HepG2 (cell line): ENCODE results near the gene SAMD4A. TPM values are rescaled to one million over a fixed set of nuclear protein-coding genes. Genes with fewer than 3 reads are reported as not detected.

Experiments
- ATAC-seq: fragments of 200-7000 bp; cut with Tn5 transposase; 3 replicates; pipeline ENCODE4 v1.9.1; 2020; ENCODE audit warnings: mild to moderate bottlenecking, moderate library complexity
- BruUV-seq: library from RNA; stranded (reverse); fragments of 400-500 nt; replicated peaks from 2 replicates; lab custom pipeline; 2021; lab: Mats Ljungman, UMichigan
- CTCF ChIA-PET: fragments of 300-600 bp; formaldehyde crosslinking; extraction: SDS; loops from one replicate; lab custom pipeline; 2021; ENCODE audit warnings: low total read pairs, inconsistent platforms, low intra/inter-chr PET ratio; lab: Yijun Ruan, JAX
- POLR2A ChIA-PET: fragments of 350-600 bp; sonication (Branson Sonifier 250); formaldehyde crosslinking; loops from one replicate; lab custom pipeline; 2020; ENCODE audit warnings: antibody characterized with exemption, inconsistent platforms; lab: Yijun Ruan, JAX
- DNase-seq: peaks from one replicate; pipeline ENCODE4 v3.0.0-alpha.2; 2015; ENCODE audit warnings: low spot score
- FAIRE-seq: peaks from 3 replicates; lab custom pipeline; 2011; peaks lifted over from hg19 to GRCh38; lab: Jason Lieb, UNC
- H2AFZ ChIP-seq: one replicate; pipeline ENCODE4 v1.6.1; 2011; ENCODE audit warnings: low read length, inconsistent platforms
- H3K27ac ChIP-seq: fragments of 300-600 bp; 3 replicates; pipeline ENCODE4 v1.8.0; 2011; ENCODE audit warnings: mixed run types, mild to moderate bottlenecking, mixed read lengths, low read length, inconsistent platforms; ENCODE audit not compliant: insufficient read depth; ENCODE audit errors: extremely low read length
- H3K27me3 ChIP-seq, 2 experiments: fragments of 200-600 bp in 1 of 2; 2 replicates in 1 of 2; 3 replicates in 1 of 2; pipeline versions ENCODE4 v1.6.0 to v1.8.0; 2011; ENCODE audit warnings: low read length in 2 of 2, mild to moderate bottlenecking in 2 of 2, moderate library complexity in 2 of 2, inconsistent platforms in 1 of 2; ENCODE audit not compliant: insufficient read depth in 2 of 2, control insufficient read depth in 1 of 2
- H3K36me3 ChIP-seq, 2 experiments: fragments of 200-600 bp in 1 of 2; replicated peaks in 1 of 2; 2 replicates in 1 of 2; 3 replicates in 1 of 2; pipeline versions ENCODE4 v1.5.1 to v1.8.0; 2011; ENCODE audit warnings: low read length in 2 of 2, inconsistent platforms in 1 of 2; ENCODE audit not compliant: insufficient read depth in 2 of 2, control insufficient read depth in 1 of 2
- H3K4me1 ChIP-seq: 2 replicates; pipeline ENCODE4 v1.5.1; 2012; ENCODE audit warnings: low read length, inconsistent platforms; ENCODE audit not compliant: insufficient read depth
- H3K4me2 ChIP-seq: 2 replicates; pipeline ENCODE4 v1.6.0; 2011; ENCODE audit warnings: low read depth, low read length, inconsistent platforms
- H3K4me3 ChIP-seq, 3 experiments: fragments of 200-600 bp in 1 of 3; sonication (generic), shearing (Covaris generic) in 1 of 3; replicated peaks in 1 of 3; 2 replicates each; pipeline ENCODE4 v1.5.1; 2011 to 2016; ENCODE audit warnings: low read length in 3 of 3, inconsistent platforms in 2 of 3, low read depth in 2 of 3, mild to moderate bottlenecking in 2 of 3, control low read depth in 1 of 3, mixed read lengths in 1 of 3; ENCODE audit not compliant: insufficient read depth in 1 of 3
- H3K79me2 ChIP-seq: one replicate; pipeline ENCODE4 v1.6.1; 2011; ENCODE audit warnings: low read length, inconsistent platforms; ENCODE audit not compliant: insufficient read depth
- H3K9ac ChIP-seq: 2 replicates; pipeline ENCODE4 v1.6.0; 2011; ENCODE audit warnings: mild to moderate bottlenecking, low read depth, low read length, inconsistent platforms; ENCODE audit not compliant: insufficient read depth
- H3K9me3 ChIP-seq: 2 replicates; pipeline ENCODE4 v1.5.1; 2012; ENCODE audit warnings: mild to moderate bottlenecking, low read length
- H4K20me1 ChIP-seq: 2 replicates; pipeline ENCODE4 v1.6.0; 2011; ENCODE audit warnings: inconsistent platforms, mild to moderate bottlenecking, low read length, moderate library complexity; ENCODE audit not compliant: insufficient read depth
- ARNTL ChIP-seq: sonication (generic); formaldehyde crosslinking; IDR thresholded peaks from 2 replicates; pipeline ENCODE4 v1.4.0; 2020; ENCODE audit warnings: mild to moderate bottlenecking, missing genetic modification reagents
- ATF2 ChIP-seq: sonication (generic); formaldehyde crosslinking; IDR thresholded peaks from 2 replicates; pipeline ENCODE4 v1.4.0; 2020; ENCODE audit warnings: missing genetic modification reagents
- CENPT ChIP-seq: sonication (generic); formaldehyde crosslinking; IDR thresholded peaks from 2 replicates; pipeline ENCODE4 v1.8.0; 2022; ENCODE audit warnings: low read depth, mild to moderate bottlenecking, moderate library complexity, missing genetic modification reagents
- DPF2 ChIP-seq: sonication (generic); formaldehyde crosslinking; IDR thresholded peaks from 2 replicates; pipeline ENCODE4 v1.4.0; 2020; ENCODE audit warnings: mild to moderate bottlenecking, low read depth, missing genetic modification reagents, borderline replicate concordance
- EHMT2 ChIP-seq: fragments of 200-600 bp; sonication (generic); IDR thresholded peaks from 2 replicates; pipeline ENCODE4 v1.7.0; 2017; ENCODE audit warnings: antibody characterized with exemption, low read depth, low read length, borderline replicate concordance
- HDAC6 ChIP-seq: fragments of 200-600 bp; sonication (generic); IDR thresholded peaks from 2 replicates; pipeline ENCODE4 v1.7.0; 2017; ENCODE audit warnings: mild to moderate bottlenecking, antibody characterized with exemption, low read length, low read depth
- MXD4 ChIP-seq: IDR thresholded peaks from 2 replicates; pipeline ENCODE4 v1.6.1; 2016; ENCODE audit warnings: mild to moderate bottlenecking, missing biosample characterization, missing genetic modification reagents
- NONO ChIP-seq, 2 experiments: fragments of 450-650 bp in 1 of 2; sonication (generic) in 1 of 2; formaldehyde crosslinking in 1 of 2; IDR thresholded peaks in 1 of 2; conservative IDR thresholded peaks in 1 of 2; 2 replicates each; pipeline versions ENCODE4 v1.6.1 to v1.8.0; 2017 to 2022; ENCODE audit warnings: mild to moderate bottlenecking in 1 of 2, missing genetic modification reagents in 1 of 2, moderate library complexity in 1 of 2
- ONECUT2 ChIP-seq: sonication (generic); formaldehyde crosslinking; IDR thresholded peaks from 2 replicates; pipeline ENCODE4 v1.4.0; 2020; ENCODE audit warnings: missing genetic modification reagents
- SALL2 ChIP-seq: sonication (generic); formaldehyde crosslinking; IDR thresholded peaks from 2 replicates; pipeline ENCODE4 v1.8.1; 2023; ENCODE audit warnings: mild to moderate bottlenecking, missing genetic modification reagents, inconsistent platforms
- THRA ChIP-seq: sonication (generic); formaldehyde crosslinking; IDR thresholded peaks from 2 replicates; pipeline ENCODE4 v1.4.0; 2020; ENCODE audit warnings: missing genetic modification reagents, borderline replicate concordance
- ZNF205 ChIP-seq: IDR thresholded peaks from 2 replicates; pipeline ENCODE4 v1.6.1; 2018; ENCODE audit warnings: missing biosample characterization, missing genetic modification reagents
- ZNF275 ChIP-seq: sonication (generic); formaldehyde crosslinking; IDR thresholded peaks from 2 replicates; pipeline ENCODE4 v1.8.0; 2022; ENCODE audit warnings: missing genetic modification reagents, mild to moderate bottlenecking, inconsistent platforms, borderline replicate concordance
- ZNF414 ChIP-seq: sonication (generic); formaldehyde crosslinking; IDR thresholded peaks from 2 replicates; pipeline ENCODE4 v1.5.0; 2020; ENCODE audit warnings: missing genetic modification reagents
- ZNF44 ChIP-seq: sonication (generic); formaldehyde crosslinking; IDR thresholded peaks from 2 replicates; pipeline ENCODE4 v1.5.1; 2020; ENCODE audit warnings: mild to moderate bottlenecking, missing genetic modification reagents
- ZNF629 ChIP-seq: sonication (generic); formaldehyde crosslinking; conservative IDR thresholded peaks from 2 replicates; pipeline ENCODE4 v1.5.0; 2020; ENCODE audit warnings: missing genetic modification reagents
- WGBS: methylation state at CpG from one replicate; pipeline ENCODE4 v1.1.6; 2017; ENCODE audit warnings: low lambda C conversion rate; 5-methylcytosine and 5-hydroxymethylcytosine counted together
- in situ Hi-C: cut with HindIII; loops from 2 replicates; pipeline ENCODE4 v1.10.0; 2017; ENCODE audit warnings: low pct_unique_long_range_greater_than_20kb; ENCODE audit not compliant: extremely low pct_ligation_motif_present
- intact Hi-C: fragments of 100-400 bp; cut with micrococcal nuclease; formaldehyde crosslinking; loops from one replicate; pipeline ENCODE4 v1.10.0; 2022; ENCODE audit not compliant: unreplicated experiment
- polyA plus RNA-seq, 8 experiments: library from polyadenylated mRNA; depleted of rRNA in 3 of 8; stranded (reverse) in 7 of 8; unstranded in 1 of 8; fragments of >200 nt; fragmentation: Illumina TruSeq in 4 of 8; extraction: Trizol in 4 of 8; gene quantifications; 2 replicates each; pipeline versions ENCODE4 v1.2.1 to v1.2.3, GENCODE V29; 2011 to 2016; ENCODE audit warnings: low read depth in 4 of 8, missing spikeins in 1 of 8, mixed read lengths in 1 of 8; ENCODE audit not compliant: insufficient read depth in 1 of 8
- total RNA-seq, 5 experiments: library from RNA; depleted of rRNA; stranded (reverse); fragments of >200 nt; fragmentation: Illumina TruSeq; extraction: Trizol; gene quantifications; 2 replicates each; pipeline ENCODE4 v1.2.3, GENCODE V29; 2016; ENCODE audit warnings: low read depth in 1 of 5

Gene SAMD4A
- total and polyA plus RNA-seq, 2 of the 13 experiments (the other 11 are each of a cell fraction or from before 2014, with no cell fraction given): 11.8 to 13.0 TPM

GRCh38 chr14:54674046-54674741 is 107.3 kb downstream of the SAMD4A start (continued):
- TF ChIP-seq HDAC6: no peak
- TF ChIP-seq SALL2: no peak
- no peak for TF ChIP-seq ZNF629 (CRISPR knock-in tag)
- TF ChIP-seq ZNF205 (CRISPR knock-in tag): no peak
- no peak for TF ChIP-seq ZNF275 (CRISPR knock-in tag)

- peaks cover 1 to 9% of the 10 kb centered on the region in 2 experiments; a peak in 1 of 5 replicates for H3K36me3 ChIP-seq
- ChIA-PET CTCF (no interaction called here), POLR2A (interaction anchor here (0.8 kb wide), 1 partner anchor 110 kb away, joined by 3 read pairs; no protein-coding TSS in a partner anchor)
- peaks cover 33% of the 10 kb centered on the region for H3K4me1 ChIP-seq
- peaks cover 14% of the 10 kb centered on the region for H4K20me1 ChIP-seq
- 98% methylated on average over 10 of the region's 11 CpGs for WGBS
- H3K79me2 ChIP-seq: peaks cover 24% of the 10 kb centered on the region
- H3K9ac ChIP-seq: no peak overlapping the region
- no peak for DNase-seq
- no peak overlapping the region for H3K27ac ChIP-seq
- no TSS peak for BruUV-seq
- in situ Hi-C loops: no loop called here
- H3K4me3 ChIP-seq: no peak overlapping the region
- H2AFZ ChIP-seq: no peak overlapping the region
- H3K4me2 ChIP-seq: no peak overlapping the region
- ATAC-seq: no peak
- intact Hi-C loops: no loop called here
- H3K27me3 ChIP-seq: no peaks in the 10 kb centered on the region
- no peak for FAIRE-seq
- H3K9me3 ChIP-seq: no peaks in the 10 kb centered on the region
- TF ChIP-seq ONECUT2 (CRISPR knock-in tag): no peak
- TF ChIP-seq CENPT (CRISPR knock-in tag): no peak
- TF ChIP-seq MXD4: no peak
- no peak for TF ChIP-seq THRA
- TF ChIP-seq ZNF414: no peak
- no peak for TF ChIP-seq ATF2 (CRISPR knock-in tag)
- no peak for TF ChIP-seq NONO (IDR thresholded peaks at IDR 0.05)
- no peak for TF ChIP-seq NONO (CRISPR knock-in tag; conservative IDR thresholded peaks at IDR 0.05)
- no peak for TF ChIP-seq ZNF44
- TF ChIP-seq ARNTL: no peak
- no peak for TF ChIP-seq DPF2 (CRISPR knock-in tag)
- TF ChIP-seq EHMT2: no peak
Measured at GRCh38 chr14:54675236-54676128, 108.6 kb downstream of the SAMD4A start.
